Stimulated activated CD4-positive, alpha-beta T cell treated with anti-CD3 and anti-CD28 coated beads, Interleukin-15, amount 100 ng/mL, for 1 hour (primary cell): Measurements from ENCODE around the gene NMB.
"Not testable (repeated sequence)": the region's sequence is repeated elsewhere in the genome, so short reads cannot be mapped to it uniquely, and the experiment has no call there.

Experiments used
- DNase-seq, 2 donors: peaks; one replicate each; pipeline ENCODE4 v3.0.0-alpha.2; 2020; ENCODE audit warnings: low read depth in 1 of 2, low spot score in 1 of 2

The NMB gene

GRCh38 chr15:84656972-84657371 lies 1.0 kb downstream of the NMB start:
- DNase-seq: no peak

GRCh38 chr15:84654689-84655453 lies 3.1 kb downstream of the NMB start:
- DNase-seq: peak; percentile 54 to 59

- peak; percentile 92 to 97 for DNase-seq
Measured at GRCh38 chr15:84653910-84654688, 3.9 kb downstream of the NMB start, which contains the start of gene WDR73. WDR73 (minus strand) TSS chr15:84654283; CDS start chr15:84654274, 9 bp downstream.

DNA sequence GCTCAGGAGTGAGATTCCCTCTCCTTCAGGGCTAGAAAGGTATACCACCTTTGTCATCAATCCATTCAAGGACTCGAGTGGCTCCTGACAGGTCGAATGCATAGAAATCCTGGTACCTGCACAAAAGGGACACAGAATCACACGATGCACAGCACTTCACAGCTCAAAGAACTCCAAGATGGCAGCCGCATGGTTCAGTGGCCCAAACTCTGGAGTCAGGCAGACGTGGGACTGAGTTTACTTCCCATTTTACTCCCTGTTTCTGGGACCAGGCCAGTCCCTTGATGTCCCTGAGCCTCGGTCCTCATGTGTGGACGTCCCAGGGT lies 4.5 kb downstream of the NMB start:
- DNase-seq: no peak

DNA sequence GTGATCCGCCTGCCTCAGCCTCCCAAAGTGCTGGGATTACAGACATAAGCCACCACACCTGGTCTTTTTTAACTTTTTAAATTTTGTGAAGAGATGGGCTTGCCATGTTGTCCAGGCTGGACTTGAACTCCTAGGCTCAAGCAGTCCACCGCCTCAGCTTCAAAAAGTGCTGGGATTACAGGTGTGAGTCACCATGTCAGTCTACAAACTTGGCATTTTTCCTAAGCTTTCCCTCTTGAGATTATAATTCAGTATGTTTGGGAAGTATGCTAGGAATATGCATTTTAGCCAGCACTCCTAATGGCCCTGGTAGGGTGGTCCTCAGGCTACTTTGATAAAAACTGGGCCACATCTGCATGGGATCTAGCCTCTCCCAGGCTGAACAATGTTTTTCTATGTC lies 8.3 kb downstream of the NMB start:
- DNase-seq: no peak

DNA sequence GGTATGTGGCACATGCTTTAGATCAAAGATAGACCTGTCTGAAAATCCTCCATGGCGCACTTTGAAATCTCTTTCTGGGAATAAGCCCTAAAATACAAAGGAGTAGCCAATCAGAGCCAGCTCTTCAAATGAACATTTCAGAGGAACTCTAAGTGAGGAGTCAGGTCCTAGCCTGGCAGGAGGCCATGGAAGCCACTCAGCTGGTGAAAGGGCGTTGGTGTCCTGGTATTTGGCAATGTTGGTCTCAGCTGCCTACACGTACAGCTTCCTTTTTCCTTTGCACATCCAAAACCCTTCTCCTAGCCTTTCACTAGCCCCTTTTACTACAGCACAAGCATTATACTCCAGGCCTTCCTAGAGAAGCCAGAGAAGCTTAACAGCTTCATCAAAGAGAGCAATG lies 9.5 kb downstream of the NMB start:
- no peak for DNase-seq

DNA sequence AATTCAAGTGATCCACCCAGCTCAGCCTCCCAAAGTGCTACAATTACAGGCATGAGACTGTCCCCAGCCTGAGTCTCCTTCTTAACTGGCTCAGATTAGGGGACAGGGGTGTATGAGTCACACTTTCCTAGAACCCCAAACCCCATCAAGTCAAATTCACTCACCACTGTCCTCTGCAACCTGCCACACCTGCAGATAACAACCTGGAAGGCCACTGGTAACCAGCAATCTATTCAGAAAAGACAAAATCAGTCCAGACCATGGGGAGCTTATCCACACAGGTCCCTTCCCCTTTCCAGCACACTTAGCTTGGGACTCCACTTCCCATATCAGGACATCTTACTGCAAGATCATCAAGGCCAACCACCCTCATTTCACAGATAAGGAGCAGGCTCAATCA lies 10.3 kb downstream of the NMB start:
- DNase-seq: no peak

- no peak for DNase-seq
Measured at GRCh38 chr15:84645997-84646396, 12.0 kb downstream of the NMB start.

GRCh38 chr15:84645496-84645895 lies 12.5 kb downstream of the NMB start:
- DNase-seq: no peak

DNA sequence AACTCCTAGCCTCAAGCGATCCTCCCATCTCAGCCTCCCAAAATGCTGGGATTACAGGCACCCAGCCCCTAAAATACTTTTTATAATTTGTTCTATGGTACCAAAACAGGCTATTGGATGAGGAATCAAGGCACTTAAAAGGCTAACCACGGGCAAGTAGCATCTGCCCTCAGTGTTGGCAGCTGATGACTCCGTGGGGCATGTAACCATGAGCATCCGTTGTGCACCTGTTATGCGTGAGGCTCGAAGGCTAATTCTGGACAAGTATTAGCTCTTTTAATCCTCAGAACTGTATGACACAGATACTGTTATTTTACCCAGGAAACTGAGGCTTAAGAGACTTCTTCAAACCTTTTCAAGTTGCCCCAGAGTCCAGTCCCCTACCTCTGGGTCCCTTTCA lies 14.2 kb downstream of the NMB start:
- DNase-seq: no peak

DNA sequence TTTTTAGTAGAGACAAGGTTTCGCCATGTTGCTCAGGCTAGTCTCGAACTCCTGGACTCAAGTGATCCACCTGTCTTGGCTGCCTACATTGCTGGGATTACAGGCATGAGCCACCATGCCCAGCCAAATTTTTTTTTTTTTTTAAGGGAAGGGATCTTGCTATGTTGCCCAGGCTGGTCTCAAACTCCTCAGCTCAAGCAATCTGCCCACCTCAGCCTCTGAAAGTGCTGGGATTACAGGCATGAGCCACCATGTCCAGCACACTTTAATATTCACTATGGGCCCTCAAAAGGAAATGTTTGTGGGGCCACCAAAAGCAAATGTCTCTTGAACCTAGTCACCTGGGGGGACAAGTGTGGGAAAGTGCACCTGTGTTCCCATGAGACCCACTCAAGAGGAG lies 15.4 kb downstream of the NMB start:
- not testable (repeated sequence) for DNase-seq

DNA sequence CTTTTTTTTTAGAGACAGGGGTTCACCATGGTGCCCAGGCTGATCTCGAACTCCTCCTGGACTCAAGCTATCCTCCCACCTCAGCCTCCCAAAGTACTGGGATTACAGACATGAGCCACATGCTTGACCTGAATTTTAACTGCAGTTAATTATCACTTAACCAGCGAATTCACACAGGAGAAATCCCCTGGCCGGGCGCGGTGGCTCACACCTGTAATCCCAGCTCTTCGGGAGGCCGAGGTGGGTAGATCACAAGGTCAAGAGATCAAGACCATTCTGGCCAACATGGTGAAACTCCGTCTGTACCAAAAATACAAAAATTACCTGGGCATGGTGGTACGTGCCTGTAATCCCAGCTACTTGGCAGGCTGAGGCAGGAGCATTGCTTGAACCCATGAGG lies 16.1 kb downstream of the NMB start:
- DNase-seq: not testable (repeated sequence)

DNA sequence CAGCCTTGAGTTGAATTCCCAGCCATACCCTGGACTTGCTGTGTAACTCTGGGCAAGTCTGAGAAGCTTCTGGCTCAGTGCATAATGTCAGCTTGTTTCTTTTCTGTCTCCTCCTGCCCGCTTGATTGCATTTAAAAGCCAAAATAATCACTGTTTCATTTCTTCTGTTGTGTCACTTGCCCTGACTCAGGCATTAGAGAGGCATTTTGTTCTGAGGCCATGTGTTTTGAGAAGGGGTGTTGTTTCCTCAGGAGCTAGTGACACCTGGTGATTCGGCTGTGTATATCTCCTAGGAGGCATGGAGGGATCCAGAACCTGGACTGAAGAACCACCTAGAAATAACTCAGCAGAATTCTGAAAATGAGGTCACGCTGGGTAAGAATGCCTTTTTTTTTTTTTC lies 19.9 kb downstream of the NMB start:
- DNase-seq: no peak

- no peak for DNase-seq
Measured at GRCh38 chr15:84634228-84634837, 23.7 kb downstream of the NMB start.

GRCh38 chr15:84633311-84634227 lies 24.4 kb downstream of the NMB start:
- DNase-seq: peak; percentile 39 to 55

- no peak for DNase-seq
Measured at GRCh38 chr15:84631706-84632272, 26.2 kb downstream of the NMB start.

GRCh38 chr15:84629033-84629432 lies 29.0 kb downstream of the NMB start:
- DNase-seq: no peak

GRCh38 chr15:84625123-84625522 lies 32.9 kb downstream of the NMB start:
- DNase-seq: no peak

- DNase-seq: no peak
Measured at GRCh38 chr15:84624359-84624758, 33.6 kb downstream of the NMB start.

GRCh38 chr15:84621358-84621979 lies 36.5 kb downstream of the NMB start:
- no peak for DNase-seq
